ENCODE measurements around the gene CBFA2T3. TPM values are rescaled to one million over a fixed set of nuclear protein-coding genes. Genes with fewer than 3 reads are reported as not detected.

CBFA2T3 gene
- total RNA-seq, 1 experiment from 2014 or later: not detected

- DNase-seq (ENCODE audit: low read depth): no peak
Observed at GRCh38 chr16:88877564-88878289, 99.3 kb downstream of the CBFA2T3 start.

DNA sequence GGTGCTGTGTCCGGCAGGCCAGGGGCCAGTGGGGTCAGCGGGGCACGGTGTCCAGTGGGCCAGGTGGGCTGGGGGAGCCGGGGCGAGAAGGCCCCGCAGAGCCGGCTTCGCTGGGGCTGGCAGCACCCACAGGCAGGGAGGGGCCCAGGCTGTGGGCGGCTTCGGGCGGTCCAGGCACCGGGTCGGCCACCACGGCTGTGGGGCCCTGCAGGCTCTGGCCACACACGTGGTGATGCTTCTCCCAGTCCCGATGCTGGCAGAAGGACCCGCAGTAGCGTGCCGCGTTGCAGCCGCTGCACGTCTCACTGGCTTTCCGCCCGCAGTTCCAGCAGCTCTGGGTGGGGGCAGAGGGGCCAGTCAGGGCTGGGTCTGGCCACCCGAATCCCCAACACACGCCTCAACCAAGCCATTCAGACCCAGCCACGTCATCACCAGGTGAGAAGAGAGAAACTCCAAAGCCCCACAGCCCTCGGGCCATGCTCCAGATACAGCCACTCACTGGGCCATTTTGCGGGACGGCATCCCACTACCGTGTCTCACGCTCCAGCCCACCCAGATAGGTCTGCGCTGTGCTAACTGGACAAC is 100.0 kb downstream of the CBFA2T3 start:
- DNase-seq (ENCODE audit: low read depth): no peak

DNA sequence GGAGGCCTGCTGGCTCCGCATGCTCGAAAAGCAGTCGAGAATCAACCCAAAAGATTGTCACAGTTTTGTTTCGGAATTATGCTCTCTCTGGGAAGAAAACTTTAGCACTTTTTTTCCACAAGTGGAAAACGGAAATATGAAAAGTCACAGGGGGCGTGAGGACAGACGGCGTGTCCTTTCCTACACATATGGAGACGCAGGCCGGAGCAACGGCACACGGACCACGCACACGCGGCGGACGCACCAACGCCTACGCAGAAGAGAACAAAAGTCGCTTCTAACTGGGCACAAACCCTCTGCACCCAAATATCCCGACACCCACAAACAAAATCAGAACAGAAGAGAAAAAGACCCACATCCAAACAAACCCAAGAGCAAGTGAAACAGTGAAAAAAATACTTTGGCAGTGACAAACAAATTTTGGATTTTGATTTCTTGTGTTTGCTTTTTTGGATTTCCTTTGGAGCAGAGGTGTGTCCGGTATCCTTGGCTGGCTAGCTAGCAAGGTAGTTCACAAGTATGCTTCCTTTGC is 101.2 kb downstream of the CBFA2T3 start:
- no peak for DNase-seq (ENCODE audit: low read depth)

- DNase-seq (ENCODE audit: low read depth): no peak
Observed at GRCh38 chr16:88874938-88875599, 101.9 kb downstream of the CBFA2T3 start.

DNA sequence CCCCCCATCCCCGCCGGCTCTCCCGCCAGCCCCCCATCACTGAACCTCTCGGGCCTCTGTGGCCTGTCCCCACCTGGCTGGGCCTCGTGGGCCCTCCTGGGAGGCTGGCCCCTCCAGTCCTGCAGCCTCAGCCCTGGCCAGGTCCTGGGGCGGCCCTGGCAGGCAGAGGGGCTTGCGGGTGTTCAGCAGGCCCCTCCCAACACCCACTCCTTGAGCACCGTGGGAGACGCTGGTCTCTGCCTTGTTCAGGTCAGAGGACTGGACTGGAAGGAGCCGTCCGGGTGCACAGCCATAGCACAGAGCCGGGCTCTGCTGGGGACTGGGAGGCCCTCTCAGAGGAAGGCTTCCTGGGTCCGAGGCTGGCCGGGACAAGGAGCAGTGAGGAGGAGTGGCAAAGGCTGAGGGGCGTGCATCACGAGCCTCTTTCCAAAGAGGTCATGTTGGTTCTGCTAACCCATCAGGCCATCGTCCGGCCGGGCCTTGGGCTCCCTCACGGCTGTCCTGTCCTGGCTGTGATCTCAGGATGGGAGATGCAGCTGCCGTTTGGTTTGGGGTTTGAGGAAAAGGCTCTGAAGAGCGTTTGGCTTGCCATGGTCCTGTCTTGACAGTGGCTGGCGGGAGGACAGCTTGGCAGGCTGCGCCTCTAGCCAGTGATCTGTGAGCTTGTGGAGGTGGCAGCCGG is 104.2 kb downstream of the CBFA2T3 start:
- DNase-seq (ENCODE audit: low read depth): no peak

GRCh38 chr16:88871730-88872416 is 105.1 kb downstream of the CBFA2T3 start:
- no peak for DNase-seq (ENCODE audit: low read depth)

GRCh38 chr16:88871349-88871702 is 105.7 kb downstream of the CBFA2T3 start:
- DNase-seq (ENCODE audit: low read depth): no peak

DNA sequence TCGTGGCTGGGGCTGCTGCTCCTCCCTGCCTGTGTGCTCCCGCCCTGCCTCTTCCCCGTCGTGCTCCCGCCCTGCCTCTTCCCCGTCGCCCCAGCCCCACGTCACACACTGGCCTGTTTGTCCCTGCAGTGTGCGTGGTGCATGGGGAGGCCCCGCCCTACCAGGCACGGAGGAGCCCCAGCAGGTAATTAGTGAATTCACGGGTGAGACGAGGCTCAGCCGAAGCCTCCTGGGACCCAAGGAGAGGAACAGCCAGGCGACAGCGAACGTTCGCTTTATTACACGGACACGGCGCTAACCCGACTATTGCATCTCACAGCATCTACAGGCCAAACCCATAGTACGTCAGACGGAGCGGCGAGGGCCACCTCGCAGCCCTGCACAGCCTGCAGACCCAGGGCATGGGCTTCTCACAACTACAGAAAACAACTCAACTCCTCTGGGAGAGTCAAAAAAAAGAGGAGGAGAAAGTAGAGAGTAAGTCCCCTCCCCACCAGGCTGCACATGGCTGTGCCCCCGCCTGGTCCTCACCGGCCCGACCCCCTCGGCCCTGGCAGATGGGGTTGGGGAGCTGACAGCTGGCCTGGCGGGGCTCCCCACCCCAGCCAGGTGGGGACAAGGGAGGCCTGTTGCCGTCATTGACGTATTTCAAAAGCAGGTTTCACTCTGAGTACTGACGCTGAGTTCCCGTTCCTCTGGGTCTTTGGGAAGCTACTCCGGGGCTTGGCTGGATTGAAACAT is 106.2 kb downstream of the CBFA2T3 start:
- DNase-seq (ENCODE audit: low read depth): no peak

- DNase-seq (ENCODE audit: low read depth): peak; percentile 34
Observed at GRCh38 chr16:88869673-88869980, 107.4 kb downstream of the CBFA2T3 start.

DNA sequence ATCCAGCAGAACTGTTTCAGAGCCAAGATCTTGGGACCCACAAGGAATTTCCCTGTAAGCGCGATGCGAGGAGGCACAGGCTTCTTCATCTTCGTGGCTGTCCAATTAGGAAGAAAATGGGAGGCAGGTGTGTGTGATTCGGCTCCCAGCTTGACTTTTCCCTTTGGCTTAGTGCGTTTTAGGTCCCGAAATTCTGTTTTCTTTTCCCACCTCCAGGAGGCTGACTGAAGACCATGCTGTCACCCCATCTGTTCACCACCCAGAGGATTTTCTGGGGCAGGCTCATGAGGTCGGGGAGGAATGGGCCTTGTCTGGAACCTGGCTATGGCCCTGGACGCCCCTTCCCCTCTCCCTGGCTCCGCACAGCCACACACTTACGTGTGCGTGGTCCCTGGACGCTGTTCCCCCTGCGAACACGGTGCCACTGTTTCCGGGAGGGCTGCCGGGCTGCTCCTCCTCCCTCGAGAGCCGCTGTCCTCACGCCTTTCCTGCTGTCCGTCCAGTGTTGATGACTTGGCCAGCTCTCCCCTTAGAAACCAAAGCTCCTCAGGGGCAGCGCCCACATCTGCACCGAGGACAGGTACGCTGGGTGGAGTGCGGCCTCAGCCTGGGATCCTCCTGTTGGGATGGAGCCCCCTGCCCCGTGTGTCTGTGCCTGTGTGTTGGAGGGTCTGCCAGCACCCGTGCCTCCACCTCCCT is 107.9 kb downstream of the CBFA2T3 start:
- DNase-seq (ENCODE audit: low read depth): no peak

DNA sequence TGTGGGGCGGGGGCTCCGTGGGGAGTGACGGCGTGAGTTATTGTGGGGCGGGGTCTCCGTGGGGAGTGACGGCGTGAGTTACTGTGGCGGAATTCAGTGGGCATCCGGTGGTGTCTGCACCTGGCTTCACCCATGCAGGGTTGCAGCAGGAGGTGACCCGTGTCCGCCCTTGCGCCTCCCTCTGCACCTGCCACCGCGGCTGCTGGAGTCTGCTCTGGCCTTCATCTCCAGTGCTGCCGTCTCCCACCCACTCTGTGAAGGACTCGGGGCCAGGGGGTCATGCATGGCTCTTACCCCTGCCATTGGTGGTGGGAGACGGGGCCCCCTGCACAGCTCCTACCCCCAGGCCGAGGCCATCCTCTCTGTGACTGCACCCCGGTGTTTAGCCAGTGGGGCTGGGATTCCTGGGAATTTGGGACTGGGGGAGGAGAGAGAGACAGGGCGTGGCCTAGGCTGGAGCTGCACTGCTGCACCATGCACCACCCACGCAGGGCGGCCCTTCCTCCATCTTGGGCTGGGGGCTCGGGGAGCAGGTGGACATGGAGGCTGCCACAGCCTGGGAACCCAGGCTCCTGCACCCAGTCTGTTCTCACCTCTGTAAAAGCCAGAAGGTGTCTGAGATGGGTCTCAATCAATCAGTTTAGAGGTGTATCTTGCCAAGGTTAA is 109.3 kb downstream of the CBFA2T3 start:
- DNase-seq (ENCODE audit: low read depth): no peak

DNA sequence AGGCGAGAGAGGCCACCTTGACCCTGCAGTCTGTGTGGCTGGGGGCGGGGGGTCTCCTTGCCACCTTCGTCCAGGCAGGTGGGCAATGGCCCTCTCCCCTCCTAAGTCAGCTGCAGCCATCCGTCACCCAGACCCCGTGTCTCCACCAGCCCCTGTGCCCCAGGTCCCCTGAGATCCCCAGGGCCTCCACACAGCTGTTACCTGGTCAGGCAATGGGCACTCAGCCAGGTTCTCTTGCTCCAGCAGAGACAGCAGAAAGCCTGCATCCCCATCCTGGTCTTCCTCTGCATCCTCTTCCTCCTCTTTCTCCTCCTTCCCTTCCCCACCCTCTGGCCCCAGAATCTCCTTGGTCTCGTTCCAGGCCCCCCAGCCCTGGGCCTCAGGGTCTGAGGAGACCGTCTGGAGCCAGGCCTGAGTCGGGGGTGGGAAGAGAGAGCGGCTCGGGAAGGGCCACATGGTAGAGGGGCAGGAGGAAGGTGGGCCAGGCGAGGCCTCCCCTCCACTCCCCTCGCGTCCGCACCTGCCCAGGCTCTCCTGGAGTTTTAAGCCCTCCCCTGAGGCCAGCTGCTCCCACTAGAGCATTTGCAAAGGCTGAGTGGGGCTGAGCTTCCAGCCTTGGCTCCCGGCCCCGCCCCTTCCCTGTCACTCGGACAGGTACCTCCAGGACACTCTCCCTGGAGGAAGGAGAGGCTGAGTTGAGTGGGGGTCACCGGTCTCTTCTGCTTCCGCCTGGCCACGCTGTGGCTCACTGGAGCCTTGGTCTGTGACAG is 110.7 kb downstream of the CBFA2T3 start, which contains the start of gene PABPN1L:
Gene PABPN1L (minus strand): TSS at position 510 of the 770 bp plus-strand sequence. CDS start 54 bp downstream, at position 456.
- no peak for DNase-seq (ENCODE audit: low read depth)

- DNase-seq (ENCODE audit: low read depth): no peak
Observed at GRCh38 chr16:88865742-88866141, 111.3 kb downstream of the CBFA2T3 start.

- DNase-seq (ENCODE audit: low read depth): no peak
Observed at GRCh38 chr16:88865310-88865709, 111.7 kb downstream of the CBFA2T3 start.

DNA sequence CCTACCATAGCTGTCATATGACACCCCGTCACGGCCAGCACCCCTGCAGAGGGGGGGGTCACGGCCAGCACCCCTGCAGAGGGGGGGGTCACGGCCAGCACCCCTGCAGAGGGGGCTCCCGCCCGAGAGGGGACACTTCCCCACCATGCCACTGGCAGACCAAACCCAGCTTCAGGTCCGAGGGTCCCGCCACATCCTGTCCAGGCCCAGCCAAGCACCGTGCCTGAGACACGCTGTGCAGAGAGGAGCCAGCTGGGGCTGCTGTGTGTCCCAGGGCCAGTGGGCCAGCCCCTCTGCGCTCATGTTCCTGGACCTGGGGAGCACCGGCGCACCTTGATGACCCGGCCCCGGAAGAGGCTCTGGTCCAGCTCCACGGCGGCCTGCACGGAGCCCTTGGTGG is 112.5 kb downstream of the CBFA2T3 start:
- DNase-seq (ENCODE audit: low read depth): no peak

DNA sequence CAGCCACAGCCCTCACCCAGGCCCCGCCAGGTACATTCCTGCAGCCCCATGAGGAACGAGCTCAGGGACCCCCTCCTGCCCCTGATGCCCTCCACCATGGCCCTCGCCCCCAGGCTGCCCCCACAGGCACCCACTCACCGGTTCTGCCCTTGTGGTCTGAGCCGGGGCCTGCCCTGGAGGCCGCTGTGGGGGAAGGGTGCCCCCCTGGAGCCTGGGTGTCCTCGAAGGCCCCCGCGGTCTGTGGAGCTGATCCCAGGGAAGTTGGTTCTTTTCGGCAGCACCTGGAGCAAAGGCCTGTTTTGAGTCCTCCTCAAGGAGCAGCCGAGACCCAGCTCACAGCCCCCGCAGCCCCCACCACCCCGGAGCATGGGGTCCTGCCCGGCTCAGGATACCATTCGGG is 112.9 kb downstream of the CBFA2T3 start:
- no peak for DNase-seq (ENCODE audit: low read depth)

- no peak for DNase-seq (ENCODE audit: low read depth)
Observed at GRCh38 chr16:88863426-88863825, 113.6 kb downstream of the CBFA2T3 start.

- DNase-seq (ENCODE audit: low read depth): no peak
Observed at GRCh38 chr16:88862968-88863367, 114.0 kb downstream of the CBFA2T3 start.

DNA sequence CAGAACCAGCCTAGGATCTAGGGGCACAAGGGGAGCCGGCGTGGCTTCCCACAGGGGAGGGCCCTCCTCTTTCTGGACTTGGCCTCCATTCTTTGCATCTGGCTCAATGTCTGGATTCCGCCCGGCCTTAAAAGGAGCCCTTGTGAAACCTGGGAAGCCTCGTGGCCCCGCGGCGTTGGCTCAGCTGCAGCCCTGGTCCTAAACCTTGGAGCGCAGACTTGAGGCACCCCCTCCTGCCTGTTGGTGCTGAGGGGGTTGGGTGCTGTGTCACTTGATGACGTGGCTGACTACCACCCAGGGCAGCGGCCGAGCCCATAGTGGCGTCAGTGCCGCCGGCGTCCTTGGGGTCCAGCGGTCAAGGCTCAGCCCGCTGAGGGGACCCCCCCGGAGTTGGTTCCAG is 115.6 kb downstream of the CBFA2T3 start:
- no peak for DNase-seq (ENCODE audit: low read depth)

Measured in M059J (cell line).